Calu3 (cell line): ENCODE results near the gene LGR4. TPM values are rescaled to one million over a fixed set of nuclear protein-coding genes. Genes with fewer than 3 reads are reported as not detected.
A peak's percentile ranks its signal among the peaks of the same experiment; 100 is the strongest.

Experiments
- BruUV-seq: library from RNA; stranded (reverse); fragments of 400-500 nt; replicated peaks from 2 replicates; lab custom pipeline; 2021; lab: Mats Ljungman, UMichigan
- CTCF ChIA-PET: fragments of 300-600 bp; sonication (Branson Sonifier 250); formaldehyde crosslinking; loops from one replicate; lab custom pipeline; 2022; ENCODE audit warnings: antibody characterized with exemption; lab: Charles Lee
- DNase-seq: peaks from one replicate; pipeline ENCODE4 v3.0.0; 2022
- H3K27ac Mint-ChIP-seq: one replicate; pipeline ENCODE4 v1.8.0; 2022; ENCODE audit warnings: mixed read lengths; ENCODE audit not compliant: unreplicated experiment
- H3K27me3 Mint-ChIP-seq: one replicate; pipeline ENCODE4 v1.8.0; 2022; ENCODE audit warnings: mixed read lengths; ENCODE audit not compliant: unreplicated experiment
- H3K36me3 Mint-ChIP-seq: one replicate; pipeline ENCODE4 v1.8.0; 2022; ENCODE audit warnings: mild to moderate bottlenecking, moderate library complexity, mixed read lengths; ENCODE audit not compliant: insufficient read depth, unreplicated experiment
- H3K4me1 Mint-ChIP-seq: one replicate; pipeline ENCODE4 v1.8.0; 2022; ENCODE audit warnings: mild to moderate bottlenecking, low read depth, mixed read lengths; ENCODE audit not compliant: unreplicated experiment
- H3K4me3 Mint-ChIP-seq: one replicate; pipeline ENCODE4 v1.8.0; 2022; ENCODE audit warnings: mild to moderate bottlenecking, low read depth, moderate library complexity, mixed read lengths; ENCODE audit not compliant: unreplicated experiment
- H3K9me3 Mint-ChIP-seq: one replicate; pipeline ENCODE4 v1.8.0; 2022; ENCODE audit warnings: low read depth, mixed read lengths; ENCODE audit not compliant: unreplicated experiment
- CTCF ChIP-seq: fragments of 200-600 bp; IDR thresholded peaks from one replicate; pipeline ENCODE4 v1.8.0; 2022; ENCODE audit warnings: antibody characterized with exemption; ENCODE audit not compliant: unreplicated experiment
- intact Hi-C: fragments of 100-400 bp; cut with micrococcal nuclease; formaldehyde crosslinking; loops from one replicate; pipeline ENCODE4 v1.10.0; 2022; ENCODE audit not compliant: unreplicated experiment
- total RNA-seq: library from RNA; stranded (reverse); gene quantifications from 2 replicates; pipeline ENCODE4 v1.2.3, GENCODE V29; 2022

The LGR4 gene
- total RNA-seq, 1 experiment from 2014 or later: 50.0 TPM

- Mint-ChIP-seq H3K27ac (peak overlapping the region; percentile 82), H3K4me1 (peaks cover 34% of the 10 kb centered on the region), H3K36me3 (peaks cover 16% of the 10 kb centered on the region), H3K27me3 (no peaks in the 10 kb centered on the region), H3K9me3 (no peaks in the 10 kb centered on the region), H3K4me3 (peak overlapping the region; percentile 97)
- DNase-seq: no peak
- intact Hi-C loops: loop anchor here (2.0 to 5.0 kb wide), 3 partner anchors 25 to 181 kb away; no protein-coding TSS in a partner anchor
- CTCF ChIA-PET: interaction anchor here (1.3 to 1.9 kb wide), 2 partner anchors 109 to 122 kb away, joined by 4 to 6 read pairs; partner anchors contain the start of gene LGR4
- no TSS peak for BruUV-seq
- TF ChIP-seq CTCF: no peak
Observed at GRCh38 chr11:27363576-27364117, 108.9 kb downstream of the LGR4 start.

GRCh38 chr11:27362749-27363575 is 109.6 kb downstream of the LGR4 start, which contains the start of gene CCDC34:
Gene CCDC34 (minus strand): TSS chr11:27363215. CDS start chr11:27363194, 21 bp downstream.
- DNase-seq: peak; percentile 92
- Mint-ChIP-seq H3K27ac (peak within 1 kb of the TSS; percentile 82), H3K4me1 (peaks cover 41% of the 10 kb centered on the region), H3K36me3 (peaks cover 16% of the 10 kb centered on the region), H3K9me3 (no peaks in the 10 kb centered on the region), H3K4me3 (peak within 1 kb of the TSS; percentile 97), H3K27me3 (no peaks in the 10 kb centered on the region)
- TSS peak; percentile 38 for BruUV-seq
- CTCF ChIA-PET: interaction anchor here (0.9 to 1.9 kb wide), 3 partner anchors 102 to 123 kb away, joined by 3 to 6 read pairs (median 4); partner anchors contain the start of gene LGR4
- TF ChIP-seq CTCF: no peak
- intact Hi-C loops: loop anchor here (2.0 to 5.0 kb wide), 3 partner anchors 26 to 181 kb away; no protein-coding TSS in a partner anchor

- H3K9me3 Mint-ChIP-seq: no peaks in the 10 kb centered on the region
- no peak for DNase-seq
- intact Hi-C loops: loop anchor here (2.0 to 5.0 kb wide), 3 partner anchors 27 to 180 kb away; no protein-coding TSS in a partner anchor
- peaks cover 16% of the 10 kb centered on the region for H3K36me3 Mint-ChIP-seq
- CTCF ChIA-PET: no interaction called here
- peaks cover 45% of the 10 kb centered on the region for H3K4me1 Mint-ChIP-seq
- TF ChIP-seq CTCF: no peak
- peak overlapping the region; percentile 97 for H3K4me3 Mint-ChIP-seq
- H3K27me3 Mint-ChIP-seq: no peaks in the 10 kb centered on the region
- peak overlapping the region; percentile 82 for H3K27ac Mint-ChIP-seq
- no TSS peak for BruUV-seq
Observed at GRCh38 chr11:27361649-27362431, 110.8 kb downstream of the LGR4 start.

GRCh38 chr11:27358296-27358695 is 114.3 kb downstream of the LGR4 start:
- no peaks in the 10 kb centered on the region for H3K9me3 Mint-ChIP-seq
- H3K36me3 Mint-ChIP-seq: peaks cover 11% of the 10 kb centered on the region
- H3K4me3 Mint-ChIP-seq: no peak overlapping the region
- TF ChIP-seq CTCF: no peak
- CTCF ChIA-PET: no interaction called here
- H3K27me3 Mint-ChIP-seq: no peaks in the 10 kb centered on the region
- DNase-seq: no peak
- peaks cover 38% of the 10 kb centered on the region for H3K4me1 Mint-ChIP-seq
- no TSS peak for BruUV-seq
- intact Hi-C loops: no loop called here
- no peak overlapping the region for H3K27ac Mint-ChIP-seq
